Activated naive CD8-positive, alpha-beta T cell treated with anti-CD3 and anti-CD28 coated beads for 36 hours (primary cell): ENCODE data around the gene FZD2. TPM values are rescaled to one million over a fixed set of nuclear protein-coding genes. Genes with fewer than 3 reads are reported as not detected.
"Not testable (repeated sequence)": the region's sequence is repeated elsewhere in the genome, so short reads cannot be mapped to it uniquely, and the experiment has no call there.

Experiments used
- DNase-seq: peaks from one replicate; pipeline ENCODE4 v3.0.0; 2021
- H3K27ac Mint-ChIP-seq: one replicate; pipeline ENCODE4 v1.8.0; 2022; ENCODE audit warnings: mild to moderate bottlenecking, moderate library complexity, mixed read lengths
- H3K27me3 Mint-ChIP-seq: one replicate; pipeline ENCODE4 v1.8.0; 2022; ENCODE audit warnings: mild to moderate bottlenecking, mixed read lengths
- H3K36me3 Mint-ChIP-seq: one replicate; pipeline ENCODE4 v1.8.0; 2021; ENCODE audit warnings: mild to moderate bottlenecking, mixed read lengths
- H3K4me1 Mint-ChIP-seq: one replicate; pipeline ENCODE4 v1.8.0; 2021; ENCODE audit warnings: mixed read lengths
- H3K4me3 Mint-ChIP-seq: one replicate; pipeline ENCODE4 v1.8.0; 2022; ENCODE audit warnings: mild to moderate bottlenecking, moderate library complexity, mixed read lengths
- H3K9me3 Mint-ChIP-seq: one replicate; pipeline ENCODE4 v1.8.0; 2022; ENCODE audit warnings: mixed read lengths
- total RNA-seq, 2 experiments: library from RNA; stranded (reverse); gene quantifications; one replicate each; pipeline ENCODE4 v1.2.3, GENCODE V29; 2021

The FZD2 gene
- total RNA-seq, 2 experiments from 2014 or later, result not detected

DNA sequence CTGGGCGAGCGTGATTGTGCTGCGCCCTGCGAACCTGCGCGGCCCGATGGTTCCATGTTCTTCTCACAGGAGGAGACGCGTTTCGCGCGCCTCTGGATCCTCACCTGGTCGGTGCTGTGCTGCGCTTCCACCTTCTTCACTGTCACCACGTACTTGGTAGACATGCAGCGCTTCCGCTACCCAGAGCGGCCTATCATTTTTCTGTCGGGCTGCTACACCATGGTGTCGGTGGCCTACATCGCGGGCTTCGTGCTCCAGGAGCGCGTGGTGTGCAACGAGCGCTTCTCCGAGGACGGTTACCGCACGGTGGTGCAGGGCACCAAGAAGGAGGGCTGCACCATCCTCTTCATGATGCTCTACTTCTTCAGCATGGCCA, 1.0 kb downstream of the FZD2 start:
- Mint-ChIP-seq H3K36me3 (peaks cover 3% of the 10 kb centered on the region), H3K27me3 (peaks cover 82% of the 10 kb centered on the region), H3K27ac (no peak overlapping the region), H3K9me3 (peaks cover 4% of the 10 kb centered on the region), H3K4me3 (peak overlapping the region; percentile 37), H3K4me1 (peaks cover 14% of the 10 kb centered on the region)
- DNase-seq, result no peak

DNA sequence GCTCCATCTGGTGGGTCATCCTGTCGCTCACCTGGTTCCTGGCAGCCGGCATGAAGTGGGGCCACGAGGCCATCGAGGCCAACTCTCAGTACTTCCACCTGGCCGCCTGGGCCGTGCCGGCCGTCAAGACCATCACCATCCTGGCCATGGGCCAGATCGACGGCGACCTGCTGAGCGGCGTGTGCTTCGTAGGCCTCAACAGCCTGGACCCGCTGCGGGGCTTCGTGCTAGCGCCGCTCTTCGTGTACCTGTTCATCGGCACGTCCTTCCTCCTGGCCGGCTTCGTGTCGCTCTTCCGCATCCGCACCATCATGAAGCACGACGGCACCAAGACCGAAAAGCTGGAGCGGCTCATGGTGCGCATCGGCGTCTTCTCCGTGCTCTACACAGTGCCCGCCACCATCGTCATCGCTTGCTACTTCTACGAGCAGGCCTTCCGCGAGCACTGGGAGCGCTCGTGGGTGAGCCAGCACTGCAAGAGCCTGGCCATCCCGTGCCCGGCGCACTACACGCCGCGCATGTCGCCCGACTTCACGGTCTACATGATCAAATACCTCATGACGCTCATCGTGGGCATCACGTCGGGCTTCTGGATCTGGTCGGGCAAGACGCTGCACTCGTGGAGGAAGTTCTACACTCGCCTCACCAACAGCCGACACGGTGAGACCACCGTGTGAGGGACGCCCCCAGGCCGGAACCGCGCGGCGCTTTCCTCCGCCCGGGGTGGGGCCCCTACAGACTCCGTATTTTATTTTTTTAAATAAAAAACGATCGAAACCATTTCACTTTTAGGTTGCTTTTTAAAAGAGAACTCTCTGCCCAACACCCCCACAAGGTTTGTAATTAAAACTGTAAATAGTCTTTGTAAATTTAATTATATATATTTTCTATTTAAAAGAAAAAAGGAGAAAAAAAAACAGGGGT, 1.7 kb downstream of the FZD2 start:
- Mint-ChIP-seq H3K4me1 (peaks cover 14% of the 10 kb centered on the region), H3K36me3 (peaks cover 3% of the 10 kb centered on the region), H3K27ac (no peak overlapping the region), H3K27me3 (peaks cover 85% of the 10 kb centered on the region), H3K9me3 (peaks cover 4% of the 10 kb centered on the region), H3K4me3 (no peak overlapping the region)
- DNase-seq, result no peak

DNA sequence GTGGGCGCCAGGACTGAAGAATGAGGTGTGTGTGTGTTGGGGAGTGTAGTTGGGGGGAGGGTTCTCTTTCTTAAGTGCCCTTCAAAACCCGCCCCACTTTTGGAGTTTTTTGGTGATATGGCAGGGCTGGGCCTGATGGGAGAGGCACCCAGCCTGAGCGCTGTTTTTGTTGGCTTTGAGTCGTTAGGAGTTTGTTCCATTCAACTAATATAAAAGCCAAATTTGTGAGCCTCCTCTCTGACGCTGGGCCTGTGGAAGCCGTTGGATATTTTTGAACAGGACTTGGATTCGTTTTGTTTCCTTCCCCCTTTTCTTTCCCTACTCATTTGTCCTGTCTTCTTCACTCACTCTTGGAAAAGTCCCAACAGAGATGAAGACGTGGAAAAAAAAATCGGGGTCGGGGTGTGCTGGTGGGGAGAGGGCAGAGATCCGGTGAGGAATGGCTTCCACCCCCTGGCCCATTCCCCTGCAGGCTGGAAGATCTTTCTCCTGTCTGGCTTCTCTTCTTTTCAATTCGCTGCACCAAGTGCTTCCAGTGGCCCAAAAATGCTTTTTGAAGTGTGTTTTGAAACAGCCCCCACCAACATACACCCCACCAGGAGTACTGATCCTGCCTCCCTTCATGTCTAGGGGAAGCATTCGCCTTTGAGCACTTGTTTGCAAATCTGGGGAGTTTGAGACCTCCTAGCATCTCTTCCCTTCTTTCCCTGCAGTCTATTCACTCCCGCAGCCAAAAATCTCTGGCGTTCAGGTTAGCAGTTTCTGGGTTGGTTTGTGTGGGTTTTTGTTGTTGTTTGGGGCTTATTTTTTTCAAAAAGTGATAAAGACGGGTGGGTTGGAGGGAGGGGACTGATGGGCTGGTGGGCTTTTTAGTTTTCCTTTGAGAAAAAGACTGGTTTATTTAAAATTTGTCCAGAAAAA, 2.6 kb downstream of the FZD2 start:
- DNase-seq, result no peak
- Mint-ChIP-seq H3K4me3 (no peak overlapping the region), H3K36me3 (peaks cover 3% of the 10 kb centered on the region), H3K9me3 (peaks cover 4% of the 10 kb centered on the region), H3K27ac (no peak overlapping the region), H3K4me1 (peaks cover 14% of the 10 kb centered on the region), H3K27me3 (peaks cover 88% of the 10 kb centered on the region)

DNA sequence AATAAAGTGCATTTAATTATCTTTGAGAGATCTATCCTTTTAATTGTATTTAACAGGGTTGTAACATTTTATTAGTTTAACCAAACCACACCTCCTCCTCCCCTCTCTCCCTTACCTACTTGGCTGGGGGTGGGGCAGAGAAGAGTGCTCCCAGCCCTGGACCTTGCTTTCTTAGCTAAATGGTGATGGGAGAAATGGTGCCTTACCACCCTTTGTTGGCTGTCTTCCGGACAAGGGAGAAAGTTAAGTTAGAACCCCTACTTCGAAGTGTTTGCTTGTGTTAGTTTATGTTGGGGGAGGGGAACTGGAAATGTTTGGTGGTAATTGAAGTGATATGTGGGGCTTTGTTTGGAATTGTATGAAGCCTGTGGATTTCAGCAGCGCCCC, 3.9 kb downstream of the FZD2 start:
- H3K4me1 Mint-ChIP-seq, result peaks cover 13% of the 10 kb centered on the region
- peaks cover 10% of the 10 kb centered on the region for H3K9me3 Mint-ChIP-seq
- H3K27me3 Mint-ChIP-seq, result peaks cover 81% of the 10 kb centered on the region
- peaks cover 5% of the 10 kb centered on the region for H3K36me3 Mint-ChIP-seq
- DNase-seq, result no peak
- no peak overlapping the region for H3K27ac Mint-ChIP-seq
- no peak overlapping the region for H3K4me3 Mint-ChIP-seq

DNA sequence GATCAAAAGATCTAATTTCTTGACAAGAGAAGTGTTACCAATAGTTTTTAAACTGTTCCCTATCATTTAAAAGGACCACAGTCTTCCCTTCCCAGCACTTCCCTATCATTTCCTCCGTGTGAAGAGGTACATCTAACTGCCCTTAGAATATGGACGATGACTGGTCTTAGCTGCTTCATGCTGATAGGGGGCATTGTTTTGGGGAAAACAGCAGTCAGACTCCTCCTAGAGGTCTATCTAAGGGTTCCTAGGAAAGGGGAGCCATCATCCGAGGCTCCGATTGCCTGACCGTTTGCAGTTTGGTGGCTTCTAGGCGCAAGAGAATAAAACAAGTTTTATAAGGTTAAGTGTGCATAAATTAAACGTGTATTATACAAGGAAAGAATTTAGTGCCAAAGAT, 7.1 kb downstream of the FZD2 start:
- Mint-ChIP-seq H3K4me3 (no peak overlapping the region), H3K27me3 (peaks cover 61% of the 10 kb centered on the region), H3K27ac (no peak overlapping the region), H3K4me1 (no peaks in the 10 kb centered on the region), H3K36me3 (peaks cover 2% of the 10 kb centered on the region), H3K9me3 (peaks cover 6% of the 10 kb centered on the region)
- no peak for DNase-seq

DNA sequence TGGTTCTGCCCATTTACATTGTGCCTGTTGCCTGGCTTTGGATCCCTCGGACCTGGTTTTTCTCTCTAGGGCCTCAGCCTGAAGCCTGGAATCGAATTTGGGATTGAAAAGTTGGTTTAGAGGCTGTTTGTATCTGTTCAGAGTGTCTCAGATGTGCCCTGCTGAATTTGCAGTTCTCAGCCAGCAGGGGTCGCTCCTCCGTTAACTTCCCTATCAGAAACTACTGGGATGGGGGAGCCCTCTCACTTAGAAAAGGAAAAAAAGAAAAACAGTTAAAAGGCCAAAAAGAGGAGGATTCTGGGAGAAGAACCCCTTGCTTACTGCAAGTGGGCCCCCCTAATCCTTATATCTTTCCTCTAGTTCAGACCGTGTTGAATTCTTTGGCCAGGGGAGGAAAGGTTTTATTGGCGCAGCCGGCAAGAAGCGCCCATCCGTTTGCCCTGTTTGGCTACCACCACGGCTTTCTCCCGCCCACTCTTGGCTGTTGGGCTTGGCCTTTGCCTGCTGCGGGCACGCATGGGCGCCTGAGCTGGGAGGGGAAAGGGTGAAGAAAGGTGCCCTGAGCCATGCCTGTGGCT, 8.7 kb downstream of the FZD2 start:
- no peak overlapping the region for H3K27ac Mint-ChIP-seq
- H3K27me3 Mint-ChIP-seq, result peaks cover 46% of the 10 kb centered on the region
- H3K4me3 Mint-ChIP-seq, result no peak overlapping the region
- no peak for DNase-seq
- H3K4me1 Mint-ChIP-seq, result no peaks in the 10 kb centered on the region
- peaks cover 6% of the 10 kb centered on the region for H3K9me3 Mint-ChIP-seq
- peaks cover 2% of the 10 kb centered on the region for H3K36me3 Mint-ChIP-seq

DNA sequence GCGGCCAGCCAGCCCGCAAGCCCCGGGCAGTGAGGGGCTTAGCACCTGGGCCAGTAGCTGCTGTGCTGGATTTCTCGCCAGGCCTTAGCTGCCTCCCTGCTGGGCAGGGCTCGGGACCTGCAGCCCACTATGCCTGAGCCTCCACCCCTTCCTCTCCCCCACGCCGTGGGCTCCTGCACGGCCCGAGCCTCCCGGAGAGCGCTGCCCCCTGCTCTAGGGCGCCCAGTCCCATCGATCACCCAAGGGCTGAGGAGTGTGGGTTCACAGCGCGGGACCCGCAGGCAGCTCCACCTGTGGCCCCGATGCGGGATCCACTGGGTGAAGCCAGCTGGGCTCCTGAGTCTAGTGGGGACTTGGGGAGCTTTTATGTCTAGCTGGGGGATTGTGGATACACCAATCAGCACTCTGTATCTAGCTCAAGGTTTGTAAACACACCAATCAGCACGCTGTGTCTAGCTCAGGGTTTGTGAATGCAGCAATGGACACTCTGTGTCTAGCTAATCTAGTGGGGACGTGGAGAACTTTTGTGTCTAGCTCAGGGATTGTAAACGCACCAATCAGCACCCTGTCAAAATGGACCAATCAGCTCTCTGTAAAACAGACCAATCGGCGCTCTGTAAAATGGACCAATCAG, 11.1 kb downstream of the FZD2 start:
- not testable (repeated sequence) for H3K4me1 Mint-ChIP-seq

DNA sequence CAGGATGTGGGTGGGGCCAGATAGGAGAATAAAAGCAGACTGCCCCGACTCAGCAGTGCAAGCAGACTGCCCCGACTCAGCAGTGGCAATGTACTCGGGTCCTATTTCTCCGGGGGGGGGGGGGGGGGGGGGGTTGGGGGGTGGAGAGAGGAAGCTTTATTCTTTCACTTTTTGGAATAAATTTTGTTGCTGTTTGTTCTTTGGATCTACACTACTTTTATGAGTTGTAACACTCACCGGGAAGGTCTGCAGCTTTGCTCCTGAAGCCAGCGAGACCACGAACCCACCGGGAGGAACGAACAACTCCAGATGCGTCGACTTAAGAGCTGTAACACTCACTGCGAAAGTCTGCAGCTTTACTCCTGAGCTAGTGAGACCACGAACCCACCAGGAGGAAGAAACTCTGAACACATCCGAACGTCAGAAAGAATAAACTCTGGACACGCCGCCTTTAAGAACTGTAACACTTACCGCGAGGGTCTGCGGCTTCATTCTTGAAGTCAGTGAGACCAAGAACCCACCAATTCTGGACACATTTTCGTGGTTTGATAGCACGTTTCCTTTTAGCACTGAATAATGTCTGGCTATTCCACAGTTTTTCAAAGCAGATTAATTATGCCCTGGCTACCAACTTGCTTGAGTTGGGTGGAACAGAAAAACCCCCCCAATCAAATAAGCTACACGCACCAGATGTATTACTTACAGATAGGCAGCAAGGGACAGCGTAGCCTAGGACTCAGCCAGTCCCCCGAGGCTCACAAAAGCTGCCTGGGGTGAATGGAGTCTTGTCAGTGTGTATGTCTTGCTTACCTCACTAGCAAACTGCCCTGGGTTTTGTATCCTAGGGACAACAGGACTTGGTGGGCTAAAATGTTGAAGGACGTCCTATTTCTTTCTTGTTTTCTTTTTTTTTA, 11.9 kb downstream of the FZD2 start:
- Mint-ChIP-seq H3K9me3 (peaks cover 6% of the 10 kb centered on the region), H3K4me3 (no peak overlapping the region), H3K4me1 (no peaks in the 10 kb centered on the region), H3K27ac (no peak overlapping the region), H3K36me3 (peaks cover 2% of the 10 kb centered on the region), H3K27me3 (peaks cover 28% of the 10 kb centered on the region)
- peak; percentile 13 for DNase-seq

More for the DNA sequence above, 11.1 kb downstream of the FZD2 start:
- DNase-seq, H3K4me3 Mint-ChIP-seq, H3K27ac Mint-ChIP-seq, H3K36me3 Mint-ChIP-seq, H3K9me3 Mint-ChIP-seq: not testable (repeated sequence)
- H3K27me3 Mint-ChIP-seq, result peaks cover 27% of the 10 kb centered on the region

DNA sequence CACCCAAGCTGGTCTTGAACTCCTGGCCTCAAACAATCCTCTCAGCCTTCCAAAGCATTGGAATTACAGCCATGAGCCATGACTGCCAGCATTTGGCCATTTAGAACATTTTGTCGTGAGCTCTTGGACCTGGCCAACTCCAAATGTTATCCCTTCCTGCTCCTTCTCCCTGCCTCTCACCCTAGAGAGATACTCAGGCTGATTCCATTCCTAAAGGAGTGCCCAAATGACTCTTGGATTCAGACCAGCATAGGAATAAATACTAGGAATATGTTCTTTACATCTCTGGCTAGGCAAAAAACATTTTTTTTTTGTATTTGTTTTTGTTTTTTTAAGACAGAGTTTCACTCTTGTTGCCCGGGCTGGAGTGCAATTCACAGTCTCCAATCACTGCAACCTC, 15.5 kb downstream of the FZD2 start:
- no peak overlapping the region for H3K4me3 Mint-ChIP-seq
- peaks cover 21% of the 10 kb centered on the region for H3K27me3 Mint-ChIP-seq
- no peaks in the 10 kb centered on the region for H3K36me3 Mint-ChIP-seq
- H3K4me1 Mint-ChIP-seq, result no peaks in the 10 kb centered on the region
- H3K9me3 Mint-ChIP-seq, result no peaks in the 10 kb centered on the region
- no peak overlapping the region for H3K27ac Mint-ChIP-seq
- no peak for DNase-seq

DNA sequence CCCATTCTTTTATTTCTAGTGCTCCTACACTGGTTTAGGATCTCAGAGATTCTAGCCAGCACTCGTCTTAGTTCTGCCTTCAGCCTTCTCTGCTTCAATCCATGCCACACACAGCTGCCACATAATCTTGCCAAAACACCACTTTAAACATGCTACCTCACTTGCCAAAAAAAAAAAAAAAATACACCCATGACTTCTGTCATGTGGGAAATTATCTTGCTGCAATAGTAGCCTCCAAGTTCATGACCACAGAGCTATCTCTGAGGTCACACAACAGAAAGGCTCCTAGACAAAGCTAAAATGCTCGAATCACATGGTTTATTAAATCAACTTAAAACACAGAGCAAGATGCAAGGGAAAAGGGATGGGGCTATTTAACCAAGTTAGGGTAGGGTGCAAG, 18.1 kb downstream of the FZD2 start:
- Mint-ChIP-seq H3K27me3 (peaks cover 22% of the 10 kb centered on the region), H3K4me1 (no peaks in the 10 kb centered on the region), H3K9me3 (no peaks in the 10 kb centered on the region), H3K36me3 (no peaks in the 10 kb centered on the region), H3K27ac (no peak overlapping the region), H3K4me3 (no peak overlapping the region)
- DNase-seq, result no peak

DNA sequence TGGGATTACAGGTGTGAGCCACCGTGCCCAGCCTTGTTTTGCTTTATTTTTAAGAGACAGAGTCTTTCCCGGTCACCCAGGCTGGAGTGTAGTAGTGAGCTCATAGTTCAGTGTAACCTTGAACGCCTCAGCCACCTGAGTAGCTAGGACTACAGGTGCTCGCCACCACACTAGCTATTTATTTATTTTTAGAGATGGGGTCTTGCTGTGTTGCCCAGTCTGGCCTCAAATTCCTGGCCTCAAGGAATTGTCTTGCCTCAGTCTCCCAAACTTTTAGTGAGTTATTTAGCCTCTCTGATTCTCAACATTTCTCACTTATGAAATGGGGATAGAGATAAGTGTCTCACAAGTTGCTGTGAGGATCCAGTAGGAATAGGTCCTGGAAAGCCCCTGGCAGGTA, 21.7 kb downstream of the FZD2 start:
- Mint-ChIP-seq H3K27me3 (peaks cover 28% of the 10 kb centered on the region), H3K9me3 (no peaks in the 10 kb centered on the region), H3K36me3 (no peaks in the 10 kb centered on the region), H3K4me1 (no peaks in the 10 kb centered on the region), H3K27ac (no peak overlapping the region), H3K4me3 (no peak overlapping the region)
- DNase-seq, result no peak

DNA sequence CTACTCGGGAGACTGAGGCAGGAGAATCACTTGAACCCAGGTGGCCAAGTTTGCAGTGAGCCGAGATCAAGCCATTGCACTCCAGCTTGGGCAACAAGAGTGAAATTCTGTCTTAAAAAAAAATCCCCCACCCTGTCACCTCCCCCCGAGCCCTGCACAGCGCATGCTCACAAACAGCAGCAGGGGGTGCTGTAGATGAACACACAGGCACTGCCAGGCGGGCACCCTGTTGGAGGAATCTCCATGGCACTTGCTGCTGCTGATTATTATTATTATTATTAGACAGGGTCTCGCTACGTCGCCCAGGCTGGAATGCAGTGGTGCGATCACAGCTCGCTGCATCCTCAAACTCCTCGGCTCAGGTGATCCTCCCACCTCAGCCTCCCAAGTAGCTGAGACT, 24.6 kb downstream of the FZD2 start:
- Mint-ChIP-seq H3K4me3 (no peak overlapping the region), H3K9me3 (no peaks in the 10 kb centered on the region), H3K27me3 (peaks cover 24% of the 10 kb centered on the region), H3K36me3 (no peaks in the 10 kb centered on the region), H3K4me1 (no peaks in the 10 kb centered on the region), H3K27ac (no peak overlapping the region)
- no peak for DNase-seq

DNA sequence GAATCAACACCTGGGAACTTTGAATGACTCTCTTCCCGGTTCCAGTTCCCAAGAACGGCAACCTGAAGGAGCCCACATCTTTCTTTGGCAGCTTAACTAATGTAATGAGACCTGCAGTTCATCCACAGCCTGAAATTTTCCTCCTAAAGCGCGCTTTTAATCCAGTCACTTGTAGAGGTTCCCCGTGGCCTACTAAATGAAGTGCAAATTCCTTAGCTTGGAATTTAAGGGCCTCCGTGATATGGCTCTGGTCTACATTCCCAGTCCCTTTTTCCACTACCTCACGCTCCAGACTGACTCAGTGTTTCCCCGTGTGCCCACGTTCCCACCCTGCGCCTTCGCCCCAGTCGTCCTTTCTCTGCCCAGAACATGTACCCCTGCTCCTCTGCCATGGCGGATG, 27.2 kb downstream of the FZD2 start:
- DNase-seq, result no peak
- Mint-ChIP-seq H3K36me3 (no peaks in the 10 kb centered on the region), H3K4me3 (no peak overlapping the region), H3K4me1 (no peaks in the 10 kb centered on the region), H3K27ac (no peak overlapping the region), H3K9me3 (no peaks in the 10 kb centered on the region), H3K27me3 (peaks cover 20% of the 10 kb centered on the region)

DNA sequence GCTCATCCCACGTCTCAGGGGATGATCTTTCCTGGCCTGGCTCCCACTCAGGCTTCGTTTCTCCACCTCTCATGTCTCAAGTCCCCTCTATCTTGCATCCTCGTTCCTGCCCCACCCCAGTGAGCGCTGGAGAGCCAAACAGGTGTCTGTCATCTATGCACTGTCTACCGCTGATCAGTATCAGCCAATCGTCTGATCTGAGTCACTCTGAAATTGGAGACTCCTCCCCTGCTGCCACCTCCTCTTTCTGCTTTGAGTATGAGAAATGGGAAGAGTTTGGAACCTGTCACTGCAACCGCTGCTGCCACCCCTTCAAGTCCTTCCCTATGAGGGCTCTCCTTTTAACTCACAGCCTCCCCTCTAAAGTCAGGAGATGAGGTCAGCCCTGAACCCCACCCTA, 28.0 kb downstream of the FZD2 start:
- no peak for DNase-seq
- no peaks in the 10 kb centered on the region for H3K4me1 Mint-ChIP-seq
- H3K27ac Mint-ChIP-seq, result no peak overlapping the region
- no peak overlapping the region for H3K4me3 Mint-ChIP-seq
- peaks cover 14% of the 10 kb centered on the region for H3K27me3 Mint-ChIP-seq
- no peaks in the 10 kb centered on the region for H3K36me3 Mint-ChIP-seq
- H3K9me3 Mint-ChIP-seq, result no peaks in the 10 kb centered on the region
